Measurements from ENCODE around the gene ACOX2. TPM values are rescaled to one million over a fixed set of nuclear protein-coding genes. Genes with fewer than 3 reads are reported as not detected.

ACOX2 gene
- total RNA-seq, 1 experiment from 2014 or later: 10.8 TPM

DNA sequence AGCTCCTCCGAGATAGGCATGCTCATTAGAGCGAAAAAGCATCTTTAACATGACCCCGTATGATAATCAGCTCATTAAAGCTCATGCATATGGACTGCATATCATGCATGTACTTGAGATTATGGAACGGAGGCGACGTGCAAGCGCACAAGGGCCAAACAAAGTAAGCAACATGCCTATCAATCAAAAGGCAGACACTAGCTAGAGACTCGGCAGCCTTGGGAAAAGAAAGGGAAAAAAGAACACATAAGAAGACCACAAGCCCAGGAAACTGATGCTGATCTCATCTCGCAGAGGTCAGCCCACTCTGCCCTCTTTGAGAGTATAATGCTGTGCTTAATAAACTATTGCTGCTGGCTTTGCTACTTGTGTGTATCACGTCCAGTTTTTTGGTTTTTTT lies 2.6 kb upstream of the ACOX2 start:
- H3K4me2 ChIP-seq (ENCODE audit: low read length): no peak overlapping the region
- no peaks in the 10 kb centered on the region for H3K4me1 ChIP-seq (ENCODE audit: insufficient read depth, low read length)
- H3K27me3 ChIP-seq (ENCODE audit: low read length): no peaks in the 10 kb centered on the region
- no peaks in the 10 kb centered on the region for H3K79me2 ChIP-seq (ENCODE audit: low read length)
- DNase-seq (no peak), ATAC-seq (no peak)
- ChIA-PET POLR2A (ENCODE audit: unreplicated experiment) (no interaction called here), CTCF (no interaction called here)
- H3K4me3 ChIP-seq (ENCODE audit: low read length): no peak overlapping the region
- H3F3A ChIP-seq (ENCODE audit: low read length, unreplicated experiment): no peaks in the 10 kb centered on the region
- H3K27ac ChIP-seq (ENCODE audit: low read length): no peak overlapping the region
- TF ChIP-seq, protein P1, sequence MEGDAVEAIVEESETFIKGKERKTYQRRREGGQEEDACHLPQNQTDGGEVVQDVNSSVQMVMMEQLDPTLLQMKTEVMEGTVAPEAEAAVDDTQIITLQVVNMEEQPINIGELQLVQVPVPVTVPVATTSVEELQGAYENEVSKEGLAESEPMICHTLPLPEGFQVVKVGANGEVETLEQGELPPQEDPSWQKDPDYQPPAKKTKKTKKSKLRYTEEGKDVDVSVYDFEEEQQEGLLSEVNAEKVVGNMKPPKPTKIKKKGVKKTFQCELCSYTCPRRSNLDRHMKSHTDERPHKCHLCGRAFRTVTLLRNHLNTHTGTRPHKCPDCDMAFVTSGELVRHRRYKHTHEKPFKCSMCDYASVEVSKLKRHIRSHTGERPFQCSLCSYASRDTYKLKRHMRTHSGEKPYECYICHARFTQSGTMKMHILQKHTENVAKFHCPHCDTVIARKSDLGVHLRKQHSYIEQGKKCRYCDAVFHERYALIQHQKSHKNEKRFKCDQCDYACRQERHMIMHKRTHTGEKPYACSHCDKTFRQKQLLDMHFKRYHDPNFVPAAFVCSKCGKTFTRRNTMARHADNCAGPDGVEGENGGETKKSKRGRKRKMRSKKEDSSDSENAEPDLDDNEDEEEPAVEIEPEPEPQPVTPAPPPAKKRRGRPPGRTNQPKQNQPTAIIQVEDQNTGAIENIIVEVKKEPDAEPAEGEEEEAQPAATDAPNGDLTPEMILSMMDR (conservative IDR thresholded peaks at IDR 0.05; ENCODE audit: low read depth, low read length): no peak
- TF ChIP-seq EZH2 (IDR thresholded peaks at IDR 0.05; ENCODE audit: low read length, unreplicated experiment) (no peak), EZH2phosphoT487 (IDR thresholded peaks at IDR 0.05; ENCODE audit: borderline replicate concordance, low read length) (no peak)
- no peaks in the 10 kb centered on the region for H3K9me2 ChIP-seq (replicated peaks; ENCODE audit: low read length)
- intact Hi-C loops (cut with micrococcal nuclease): no loop called here
- H3K36me3 ChIP-seq (ENCODE audit: low read depth, low read length): no peaks in the 10 kb centered on the region
- no TSS peak for BruUV-seq (replicated peaks)
- no peak overlapping the region for H2AFZ ChIP-seq (ENCODE audit: low read length)
- no peaks in the 10 kb centered on the region for H3K9me3 ChIP-seq (ENCODE audit: low read length)
- no peak overlapping the region for H3K9ac ChIP-seq (ENCODE audit: low read length)
- no peaks in the 10 kb centered on the region for H4K20me1 ChIP-seq (ENCODE audit: low read length)

DNA sequence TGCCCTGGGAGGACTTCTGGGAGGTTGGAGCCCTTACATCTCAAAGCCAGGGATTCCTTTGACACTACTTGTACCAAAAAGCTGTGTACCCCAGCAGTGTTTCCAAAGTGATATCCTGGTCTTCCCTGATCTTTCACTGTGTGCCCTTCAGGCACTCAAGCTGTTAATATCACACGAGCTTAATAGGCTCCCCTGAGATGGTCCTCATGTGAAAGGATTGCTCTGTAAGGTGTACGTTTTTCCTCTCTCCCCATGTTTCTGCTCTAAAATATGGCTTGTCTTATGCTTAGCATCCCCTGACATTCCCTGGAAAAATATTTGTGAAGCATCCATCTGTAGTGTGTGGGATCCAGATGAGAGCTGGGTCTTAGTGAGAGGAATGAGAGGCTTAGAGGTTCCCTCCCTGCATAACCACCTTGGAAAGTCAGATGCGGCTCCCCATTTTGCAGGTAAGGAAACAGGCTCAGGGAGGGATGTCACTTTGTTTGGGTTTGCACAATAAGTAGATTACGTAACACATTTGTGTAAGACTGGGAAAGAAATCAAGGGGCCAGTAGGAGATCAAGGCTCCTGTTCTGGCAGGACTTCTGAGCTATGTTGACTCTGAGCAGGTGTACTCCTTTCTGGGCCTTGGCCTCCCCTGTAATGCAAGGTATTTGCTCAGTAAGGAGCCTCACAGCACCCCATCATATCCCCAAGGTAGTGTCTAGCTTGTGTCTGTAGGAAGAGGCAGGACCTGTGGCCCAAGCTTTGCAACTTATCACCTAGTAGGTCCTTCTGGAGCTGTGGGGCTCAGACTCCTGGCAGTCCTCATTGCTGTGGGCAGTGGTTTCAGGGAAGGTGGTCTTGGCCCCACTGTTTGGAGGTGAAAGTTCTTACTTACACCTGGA lies 667 bp upstream of the ACOX2 start:
- Histone ChIP-seq H3K27ac (ENCODE audit: low read length) (no peak overlapping the region), H2AFZ (ENCODE audit: low read length) (no peak overlapping the region), H3K4me1 (ENCODE audit: insufficient read depth, low read length) (peaks cover 4% of the 10 kb centered on the region; the same call in 1 of the 2 replicates), H3K9me3 (ENCODE audit: low read length) (no peaks in the 10 kb centered on the region), H3K36me3 (ENCODE audit: low read depth, low read length) (no peaks in the 10 kb centered on the region), H3K4me3 (ENCODE audit: low read length) (no peak overlapping the region), H3K4me2 (ENCODE audit: low read length) (no peak overlapping the region), H4K20me1 (ENCODE audit: low read length) (no peaks in the 10 kb centered on the region), H3K9me2 (replicated peaks; ENCODE audit: low read length) (no peaks in the 10 kb centered on the region), H3K9ac (ENCODE audit: low read length) (no peak overlapping the region), H3F3A (ENCODE audit: low read length, unreplicated experiment) (no peaks in the 10 kb centered on the region), H3K27me3 (ENCODE audit: low read length) (no peaks in the 10 kb centered on the region), H3K79me2 (ENCODE audit: low read length) (no peaks in the 10 kb centered on the region)
- no peak for ATAC-seq
- DNase-seq: no peak
- TF ChIP-seq, protein P1 (conservative IDR thresholded peaks at IDR 0.05; ENCODE audit: low read depth, low read length): no peak
- TF ChIP-seq EZH2 (IDR thresholded peaks at IDR 0.05; ENCODE audit: low read length, unreplicated experiment) (no peak), EZH2phosphoT487 (IDR thresholded peaks at IDR 0.05; ENCODE audit: borderline replicate concordance, low read length) (no peak)
- CTCF ChIA-PET: no interaction called here
- BruUV-seq (replicated peaks): no TSS peak
- POLR2A ChIA-PET (ENCODE audit: unreplicated experiment): no interaction called here
- intact Hi-C loops (cut with micrococcal nuclease): no loop called here
